HEK293 (cell line): ENCODE results near the gene TNFRSF4.

Experiments used
- FEZF1 ChIP-seq: fragments of 450-650 bp; formaldehyde crosslinking; IDR thresholded peaks from 2 replicates; pipeline ENCODE4 v1.5.1; 2016; ENCODE audit warnings: missing biosample characterization, missing genetic modification characterization
- GLIS1 ChIP-seq: fragments of 450-650 bp; formaldehyde crosslinking; IDR thresholded peaks from 2 replicates; pipeline ENCODE4 v1.5.1; 2016; ENCODE audit warnings: missing biosample characterization, missing genetic modification characterization
- OVOL3 ChIP-seq: fragments of 450-650 bp; formaldehyde crosslinking; IDR thresholded peaks from 2 replicates; pipeline ENCODE4 v1.5.1; 2016; ENCODE audit warnings: missing biosample characterization, missing genetic modification characterization
- SALL2 ChIP-seq: fragments of 450-650 bp; formaldehyde crosslinking; IDR thresholded peaks from 2 replicates; pipeline ENCODE4 v1.5.0; 2017; ENCODE audit warnings: missing biosample characterization, mild to moderate bottlenecking, missing genetic modification characterization, borderline replicate concordance
- SP2 ChIP-seq: fragments of 450-650 bp; formaldehyde crosslinking; IDR thresholded peaks from 2 replicates; pipeline ENCODE4 v1.5.1; 2016; ENCODE audit warnings: missing biosample characterization, missing genetic modification characterization
- SP3 ChIP-seq: fragments of 450-650 bp; formaldehyde crosslinking; IDR thresholded peaks from 2 replicates; pipeline ENCODE4 v1.5.1; 2016; ENCODE audit warnings: missing biosample characterization, missing genetic modification characterization
- ZBTB8A ChIP-seq: fragments of 450-650 bp; formaldehyde crosslinking; IDR thresholded peaks from 2 replicates; pipeline ENCODE4 v1.5.1; 2016; ENCODE audit warnings: missing biosample characterization, missing genetic modification characterization
- ZNF121 ChIP-seq: fragments of 450-650 bp; formaldehyde crosslinking; IDR thresholded peaks from 2 replicates; pipeline ENCODE4 v1.5.1; 2016; ENCODE audit warnings: missing biosample characterization, missing genetic modification characterization
- ZNF138 ChIP-seq: fragments of 450-650 bp; formaldehyde crosslinking; IDR thresholded peaks from 2 replicates; pipeline ENCODE4 v1.5.1; 2016; ENCODE audit warnings: missing biosample characterization, missing genetic modification characterization, borderline replicate concordance
- ZNF366 ChIP-seq: fragments of 450-650 bp; formaldehyde crosslinking; conservative IDR thresholded peaks from 2 replicates; pipeline ENCODE4 v1.5.1; 2016; ENCODE audit warnings: missing biosample characterization, missing genetic modification characterization
- ZNF37A ChIP-seq: fragments of 450-650 bp; IDR thresholded peaks from 2 replicates; pipeline ENCODE4 v1.5.1; 2018; ENCODE audit warnings: missing biosample characterization, missing genetic modification characterization
- ZNF391 ChIP-seq: fragments of 450-650 bp; formaldehyde crosslinking; IDR thresholded peaks from 2 replicates; pipeline ENCODE4 v1.5.1; 2016; ENCODE audit warnings: low read depth, missing biosample characterization, missing genetic modification characterization, borderline replicate concordance
- ZNF530 ChIP-seq: fragments of 450-650 bp; formaldehyde crosslinking; IDR thresholded peaks from 2 replicates; pipeline ENCODE4 v1.5.1; 2016; ENCODE audit warnings: low read depth, missing biosample characterization, missing genetic modification characterization
- ZNF624 ChIP-seq: fragments of 450-650 bp; formaldehyde crosslinking; IDR thresholded peaks from 2 replicates; pipeline ENCODE4 v1.5.1; 2017; ENCODE audit warnings: missing biosample characterization, missing genetic modification characterization
- ZNF670 ChIP-seq: fragments of 450-650 bp; formaldehyde crosslinking; IDR thresholded peaks from 2 replicates; pipeline ENCODE4 v1.5.1; 2016; ENCODE audit warnings: missing biosample characterization, missing genetic modification characterization, low read depth
- ZNF837 ChIP-seq: fragments of 450-650 bp; formaldehyde crosslinking; IDR thresholded peaks from 2 replicates; pipeline ENCODE4 v1.5.1; 2016; ENCODE audit warnings: missing biosample characterization, missing genetic modification characterization
- TF ChIP-seq, protein P1 (sequence below): fragments of 450-650 bp; formaldehyde crosslinking; IDR thresholded peaks from 2 replicates; pipeline ENCODE4 v1.5.1; 2016; ENCODE audit warnings: missing biosample characterization, missing genetic modification characterization
- TF ChIP-seq, protein P2 (sequence below): fragments of 450-650 bp; formaldehyde crosslinking; IDR thresholded peaks from 2 replicates; pipeline ENCODE4 v1.5.1; 2016; ENCODE audit warnings: missing biosample characterization, missing genetic modification characterization
- TF ChIP-seq, protein P3 (sequence below): fragments of 450-650 bp; formaldehyde crosslinking; IDR thresholded peaks from 2 replicates; pipeline ENCODE4 v1.5.1; 2017; ENCODE audit warnings: missing biosample characterization, missing genetic modification characterization
- TF ChIP-seq, protein P4 (sequence below): fragments of 450-650 bp; formaldehyde crosslinking; IDR thresholded peaks from 2 replicates; pipeline ENCODE4 v1.5.1; 2016; ENCODE audit warnings: missing biosample characterization, missing genetic modification characterization
- TF ChIP-seq, protein P5 (sequence below): fragments of 450-650 bp; formaldehyde crosslinking; IDR thresholded peaks from 2 replicates; pipeline ENCODE4 v1.5.1; 2016; ENCODE audit warnings: missing biosample characterization, missing genetic modification characterization
- TF ChIP-seq, protein P6 (sequence below): fragments of 450-650 bp; formaldehyde crosslinking; IDR thresholded peaks from 2 replicates; pipeline ENCODE4 v1.5.1; 2016; ENCODE audit warnings: missing biosample characterization, missing genetic modification characterization
- TF ChIP-seq, protein P7 (sequence below): fragments of 450-650 bp; formaldehyde crosslinking; IDR thresholded peaks from 2 replicates; pipeline ENCODE4 v1.5.1; 2016; ENCODE audit warnings: missing biosample characterization, missing genetic modification characterization, borderline replicate concordance

TNFRSF4 gene

DNA sequence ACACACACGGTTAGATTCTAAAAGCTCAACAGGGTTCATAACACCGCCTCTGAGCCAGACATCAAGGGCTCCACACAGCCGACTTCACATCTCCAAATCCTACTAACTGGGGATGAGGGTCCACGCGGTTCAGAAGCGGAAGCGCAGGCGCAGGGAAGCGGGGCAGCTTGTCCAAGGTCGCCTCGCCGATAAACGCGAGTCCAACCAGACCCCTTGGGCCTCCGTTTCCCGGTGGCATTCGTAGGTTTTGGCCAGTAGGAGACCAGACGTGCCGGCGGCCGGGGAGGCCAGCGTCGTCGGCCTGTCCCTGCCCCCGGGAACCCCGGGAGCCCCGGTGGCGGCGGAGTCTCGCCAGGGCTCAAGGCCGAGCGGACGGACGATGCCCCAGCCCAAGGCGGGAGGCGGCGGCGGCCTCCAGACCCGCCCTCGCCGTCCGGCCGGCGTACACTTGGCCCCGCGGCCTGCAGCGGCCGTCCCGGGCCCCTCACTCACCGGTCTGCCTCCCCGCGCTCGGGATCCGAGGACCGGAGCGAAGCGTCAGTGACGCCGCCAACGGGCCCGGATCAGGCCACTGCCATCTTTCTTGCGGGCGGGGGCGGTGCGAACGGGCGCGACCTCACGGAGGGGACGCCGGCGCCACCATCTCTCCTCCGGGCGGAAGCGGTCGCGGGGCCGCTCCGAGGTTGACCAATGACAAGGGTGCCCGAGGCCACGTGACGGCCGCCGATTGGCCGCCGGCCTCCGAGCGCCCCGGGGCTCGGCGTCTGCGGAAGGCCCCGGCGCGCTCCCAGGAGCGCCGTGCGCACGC is 17.7 kb upstream of the TNFRSF4 start, which contains the start of gene SDF4 (continued):
- TF ChIP-seq, protein P1, sequence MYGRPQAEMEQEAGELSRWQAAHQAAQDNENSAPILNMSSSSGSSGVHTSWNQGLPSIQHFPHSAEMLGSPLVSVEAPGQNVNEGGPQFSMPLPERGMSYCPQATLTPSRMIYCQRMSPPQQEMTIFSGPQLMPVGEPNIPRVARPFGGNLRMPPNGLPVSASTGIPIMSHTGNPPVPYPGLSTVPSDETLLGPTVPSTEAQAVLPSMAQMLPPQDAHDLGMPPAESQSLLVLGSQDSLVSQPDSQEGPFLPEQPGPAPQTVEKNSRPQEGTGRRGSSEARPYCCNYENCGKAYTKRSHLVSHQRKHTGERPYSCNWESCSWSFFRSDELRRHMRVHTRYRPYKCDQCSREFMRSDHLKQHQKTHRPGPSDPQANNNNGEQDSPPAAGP (tag by site-specific recombination), result no peak
- TF ChIP-seq ZNF391 (tag by site-specific recombination) (peak; percentile 74; the same call in 1 of the 2 replicates), ZNF624 (tag by site-specific recombination) (no peak), SP2 (tag by site-specific recombination) (peak; percentile 86), ZNF138 (tag by site-specific recombination) (no peak), SALL2 (no peak), ZNF37A (no peak), ZNF530 (tag by site-specific recombination) (no peak), ZNF121 (no peak), ZNF670 (tag by site-specific recombination) (no peak), SP3 (peak; percentile 72), FEZF1 (tag by site-specific recombination) (no peak), OVOL3 (tag by site-specific recombination) (no peak), ZNF366 (tag by site-specific recombination) (no peak), ZNF837 (tag by site-specific recombination) (no peak), ZBTB8A (tag by site-specific recombination) (peak; percentile 67), GLIS1 (peak; percentile 38; the same call in 1 of the 2 replicates)
- TF ChIP-seq, protein P2, sequence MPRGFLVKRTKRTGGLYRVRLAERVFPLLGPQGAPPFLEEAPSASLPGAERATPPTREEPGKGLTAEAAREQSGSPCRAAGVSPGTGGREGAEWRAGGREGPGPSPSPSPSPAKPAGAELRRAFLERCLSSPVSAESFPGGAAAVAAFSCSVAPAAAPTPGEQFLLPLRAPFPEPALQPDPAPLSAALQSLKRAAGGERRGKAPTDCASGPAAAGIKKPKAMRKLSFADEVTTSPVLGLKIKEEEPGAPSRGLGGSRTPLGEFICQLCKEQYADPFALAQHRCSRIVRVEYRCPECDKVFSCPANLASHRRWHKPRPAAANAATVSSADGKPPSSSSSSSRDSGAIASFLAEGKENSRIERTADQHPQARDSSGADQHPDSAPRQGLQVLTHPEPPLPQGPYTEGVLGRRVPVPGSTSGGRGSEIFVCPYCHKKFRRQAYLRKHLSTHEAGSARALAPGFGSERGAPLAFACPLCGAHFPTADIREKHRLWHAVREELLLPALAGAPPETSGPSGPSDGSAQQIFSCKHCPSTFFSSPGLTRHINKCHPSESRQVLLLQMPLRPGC (tag by site-specific recombination), result no peak
- TF ChIP-seq, protein P3, sequence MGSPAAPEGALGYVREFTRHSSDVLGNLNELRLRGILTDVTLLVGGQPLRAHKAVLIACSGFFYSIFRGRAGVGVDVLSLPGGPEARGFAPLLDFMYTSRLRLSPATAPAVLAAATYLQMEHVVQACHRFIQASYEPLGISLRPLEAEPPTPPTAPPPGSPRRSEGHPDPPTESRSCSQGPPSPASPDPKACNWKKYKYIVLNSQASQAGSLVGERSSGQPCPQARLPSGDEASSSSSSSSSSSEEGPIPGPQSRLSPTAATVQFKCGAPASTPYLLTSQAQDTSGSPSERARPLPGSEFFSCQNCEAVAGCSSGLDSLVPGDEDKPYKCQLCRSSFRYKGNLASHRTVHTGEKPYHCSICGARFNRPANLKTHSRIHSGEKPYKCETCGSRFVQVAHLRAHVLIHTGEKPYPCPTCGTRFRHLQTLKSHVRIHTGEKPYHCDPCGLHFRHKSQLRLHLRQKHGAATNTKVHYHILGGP, result no peak
- TF ChIP-seq, protein P4, sequence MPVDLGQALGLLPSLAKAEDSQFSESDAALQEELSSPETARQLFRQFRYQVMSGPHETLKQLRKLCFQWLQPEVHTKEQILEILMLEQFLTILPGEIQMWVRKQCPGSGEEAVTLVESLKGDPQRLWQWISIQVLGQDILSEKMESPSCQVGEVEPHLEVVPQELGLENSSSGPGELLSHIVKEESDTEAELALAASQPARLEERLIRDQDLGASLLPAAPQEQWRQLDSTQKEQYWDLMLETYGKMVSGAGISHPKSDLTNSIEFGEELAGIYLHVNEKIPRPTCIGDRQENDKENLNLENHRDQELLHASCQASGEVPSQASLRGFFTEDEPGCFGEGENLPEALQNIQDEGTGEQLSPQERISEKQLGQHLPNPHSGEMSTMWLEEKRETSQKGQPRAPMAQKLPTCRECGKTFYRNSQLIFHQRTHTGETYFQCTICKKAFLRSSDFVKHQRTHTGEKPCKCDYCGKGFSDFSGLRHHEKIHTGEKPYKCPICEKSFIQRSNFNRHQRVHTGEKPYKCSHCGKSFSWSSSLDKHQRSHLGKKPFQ (tag by site-specific recombination), result no peak
- TF ChIP-seq, protein P5, sequence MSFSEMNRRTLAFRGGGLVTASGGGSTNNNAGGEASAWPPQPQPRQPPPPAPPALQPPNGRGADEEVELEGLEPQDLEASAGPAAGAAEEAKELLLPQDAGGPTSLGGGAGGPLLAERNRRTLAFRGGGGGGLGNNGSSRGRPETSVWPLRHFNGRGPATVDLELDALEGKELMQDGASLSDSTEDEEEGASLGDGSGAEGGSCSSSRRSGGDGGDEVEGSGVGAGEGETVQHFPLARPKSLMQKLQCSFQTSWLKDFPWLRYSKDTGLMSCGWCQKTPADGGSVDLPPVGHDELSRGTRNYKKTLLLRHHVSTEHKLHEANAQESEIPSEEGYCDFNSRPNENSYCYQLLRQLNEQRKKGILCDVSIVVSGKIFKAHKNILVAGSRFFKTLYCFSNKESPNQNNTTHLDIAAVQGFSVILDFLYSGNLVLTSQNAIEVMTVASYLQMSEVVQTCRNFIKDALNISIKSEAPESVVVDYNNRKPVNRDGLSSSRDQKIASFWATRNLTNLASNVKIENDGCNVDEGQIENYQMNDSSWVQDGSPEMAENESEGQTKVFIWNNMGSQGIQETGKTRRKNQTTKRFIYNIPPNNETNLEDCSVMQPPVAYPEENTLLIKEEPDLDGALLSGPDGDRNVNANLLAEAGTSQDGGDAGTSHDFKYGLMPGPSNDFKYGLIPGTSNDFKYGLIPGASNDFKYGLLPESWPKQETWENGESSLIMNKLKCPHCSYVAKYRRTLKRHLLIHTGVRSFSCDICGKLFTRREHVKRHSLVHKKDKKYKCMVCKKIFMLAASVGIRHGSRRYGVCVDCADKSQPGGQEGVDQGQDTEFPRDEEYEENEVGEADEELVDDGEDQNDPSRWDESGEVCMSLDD (tag by site-specific recombination), result no peak
- TF ChIP-seq, protein P6, sequence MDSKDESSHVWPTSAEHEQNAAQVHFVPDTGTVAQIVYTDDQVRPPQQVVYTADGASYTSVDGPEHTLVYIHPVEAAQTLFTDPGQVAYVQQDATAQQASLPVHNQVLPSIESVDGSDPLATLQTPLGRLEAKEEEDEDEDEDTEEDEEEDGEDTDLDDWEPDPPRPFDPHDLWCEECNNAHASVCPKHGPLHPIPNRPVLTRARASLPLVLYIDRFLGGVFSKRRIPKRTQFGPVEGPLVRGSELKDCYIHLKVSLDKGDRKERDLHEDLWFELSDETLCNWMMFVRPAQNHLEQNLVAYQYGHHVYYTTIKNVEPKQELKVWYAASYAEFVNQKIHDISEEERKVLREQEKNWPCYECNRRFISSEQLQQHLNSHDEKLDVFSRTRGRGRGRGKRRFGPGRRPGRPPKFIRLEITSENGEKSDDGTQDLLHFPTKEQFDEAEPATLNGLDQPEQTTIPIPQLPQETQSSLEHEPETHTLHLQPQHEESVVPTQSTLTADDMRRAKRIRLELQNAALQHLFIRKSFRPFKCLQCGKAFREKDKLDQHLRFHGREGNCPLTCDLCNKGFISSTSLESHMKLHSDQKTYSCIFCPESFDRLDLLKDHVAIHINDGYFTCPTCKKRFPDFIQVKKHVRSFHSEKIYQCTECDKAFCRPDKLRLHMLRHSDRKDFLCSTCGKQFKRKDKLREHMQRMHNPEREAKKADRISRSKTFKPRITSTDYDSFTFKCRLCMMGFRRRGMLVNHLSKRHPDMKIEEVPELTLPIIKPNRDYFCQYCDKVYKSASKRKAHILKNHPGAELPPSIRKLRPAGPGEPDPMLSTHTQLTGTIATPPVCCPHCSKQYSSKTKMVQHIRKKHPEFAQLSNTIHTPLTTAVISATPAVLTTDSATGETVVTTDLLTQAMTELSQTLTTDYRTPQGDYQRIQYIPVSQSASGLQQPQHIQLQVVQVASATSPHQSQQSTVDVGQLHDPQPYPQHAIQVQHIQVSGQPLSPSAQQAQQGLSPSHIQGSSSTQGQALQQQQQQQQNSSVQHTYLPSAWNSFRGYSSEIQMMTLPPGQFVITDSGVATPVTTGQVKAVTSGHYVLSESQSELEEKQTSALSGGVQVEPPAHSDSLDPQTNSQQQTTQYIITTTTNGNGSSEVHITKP (tag by site-specific recombination), result peak; percentile 56; the same call in 1 of the 2 replicates
- TF ChIP-seq, protein P7, sequence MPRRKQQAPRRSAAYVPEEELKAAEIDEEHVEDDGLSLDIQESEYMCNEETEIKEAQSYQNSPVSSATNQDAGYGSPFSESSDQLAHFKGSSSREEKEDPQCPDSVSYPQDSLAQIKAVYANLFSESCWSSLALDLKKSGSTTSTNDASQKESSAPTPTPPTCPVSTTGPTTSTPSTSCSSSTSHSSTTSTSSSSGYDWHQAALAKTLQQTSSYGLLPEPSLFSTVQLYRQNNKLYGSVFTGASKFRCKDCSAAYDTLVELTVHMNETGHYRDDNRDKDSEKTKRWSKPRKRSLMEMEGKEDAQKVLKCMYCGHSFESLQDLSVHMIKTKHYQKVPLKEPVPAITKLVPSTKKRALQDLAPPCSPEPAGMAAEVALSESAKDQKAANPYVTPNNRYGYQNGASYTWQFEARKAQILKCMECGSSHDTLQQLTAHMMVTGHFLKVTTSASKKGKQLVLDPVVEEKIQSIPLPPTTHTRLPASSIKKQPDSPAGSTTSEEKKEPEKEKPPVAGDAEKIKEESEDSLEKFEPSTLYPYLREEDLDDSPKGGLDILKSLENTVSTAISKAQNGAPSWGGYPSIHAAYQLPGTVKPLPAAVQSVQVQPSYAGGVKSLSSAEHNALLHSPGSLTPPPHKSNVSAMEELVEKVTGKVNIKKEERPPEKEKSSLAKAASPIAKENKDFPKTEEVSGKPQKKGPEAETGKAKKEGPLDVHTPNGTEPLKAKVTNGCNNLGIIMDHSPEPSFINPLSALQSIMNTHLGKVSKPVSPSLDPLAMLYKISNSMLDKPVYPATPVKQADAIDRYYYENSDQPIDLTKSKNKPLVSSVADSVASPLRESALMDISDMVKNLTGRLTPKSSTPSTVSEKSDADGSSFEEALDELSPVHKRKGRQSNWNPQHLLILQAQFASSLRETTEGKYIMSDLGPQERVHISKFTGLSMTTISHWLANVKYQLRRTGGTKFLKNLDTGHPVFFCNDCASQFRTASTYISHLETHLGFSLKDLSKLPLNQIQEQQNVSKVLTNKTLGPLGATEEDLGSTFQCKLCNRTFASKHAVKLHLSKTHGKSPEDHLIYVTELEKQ (tag by site-specific recombination), result no peak
